K562 (cell line): ENCODE measurements around the gene PRRC2C. TPM values are rescaled to one million over a fixed set of nuclear protein-coding genes. Genes with fewer than 3 reads are reported as not detected.
A peak's percentile ranks its signal among the peaks of the same experiment; 100 is the strongest.

Source experiments
- ATAC-seq: fragments of 200-7000 bp; cut with Tn5 transposase; 3 replicates; pipeline ENCODE4 v1.9.1; 2020; ENCODE audit warnings: moderate library complexity
- BruUV-seq: library from RNA; stranded (reverse); fragments of 400-500 nt; replicated peaks from 2 replicates; lab custom pipeline; 2021; lab: Mats Ljungman, UMichigan
- CTCF ChIA-PET: fragments of 300-600 bp; formaldehyde crosslinking; extraction: SDS; loops from one replicate; lab custom pipeline; 2021; ENCODE audit warnings: low intra/inter-chr PET ratio; lab: Yijun Ruan, JAX
- POLR2A ChIA-PET: fragments of 300-600, 350-650 bp; sonication (Branson Sonifier 250); formaldehyde crosslinking; extraction: SDS; loops from one replicate; lab custom pipeline; 2021; ENCODE audit warnings: antibody characterized with exemption, inconsistent platforms; lab: Yijun Ruan, JAX
- DNase-seq, 4 experiments: peaks; one replicate each; pipeline versions ENCODE4 v3.0.0 to v3.0.0-alpha.2; 2011 to 2018; ENCODE audit warnings: low spot score in 3 of 4, mixed read lengths in 3 of 4; ENCODE audit errors: extremely low read depth in 1 of 4
- FAIRE-seq: peaks from 2 replicates; lab custom pipeline; 2011; peaks lifted over from hg19 to GRCh38; lab: Jason Lieb, UNC
- H2AFZ ChIP-seq: 2 replicates; pipeline ENCODE4 v1.6.0; 2011; ENCODE audit warnings: low read depth, low read length, control low read depth, inconsistent platforms
- H3K27ac ChIP-seq: fragments of 200-600 bp; 3 replicates; pipeline ENCODE4 v1.8.0; 2011; ENCODE audit warnings: low read depth, mild to moderate bottlenecking, control low read depth, inconsistent platforms, low read length, moderate library complexity, mixed read lengths; ENCODE audit errors: extremely low read depth
- H3K27me3 ChIP-seq, 2 experiments: fragments of 300-600 bp in 1 of 2; 2 replicates in 1 of 2; 3 replicates in 1 of 2; pipeline versions ENCODE4 v1.6.0 to v1.8.0; 2011; ENCODE audit warnings: inconsistent platforms in 2 of 2, low read length in 2 of 2, mild to moderate bottlenecking in 1 of 2, mixed read lengths in 1 of 2, moderate library complexity in 1 of 2; ENCODE audit not compliant: control insufficient read depth in 2 of 2, insufficient read depth in 2 of 2
- H3K36me3 ChIP-seq: fragments of 300-600 bp; 3 replicates; pipeline ENCODE4 v1.8.0; 2011; ENCODE audit warnings: mild to moderate bottlenecking, low read length, inconsistent platforms; ENCODE audit not compliant: control insufficient read depth, insufficient read depth
- H3K4me1 ChIP-seq, 2 experiments: fragments of 200-600 bp in 1 of 2; replicated peaks in 1 of 2; 2 replicates in 1 of 2; 3 replicates in 1 of 2; pipeline versions ENCODE4 v1.5.1 to v1.8.0; 2011; ENCODE audit warnings: inconsistent platforms in 2 of 2, low read length in 2 of 2, mild to moderate bottlenecking in 1 of 2, mixed read lengths in 1 of 2, moderate library complexity in 1 of 2; ENCODE audit not compliant: control insufficient read depth in 2 of 2, insufficient read depth in 2 of 2
- H3K4me2 ChIP-seq: 2 replicates; pipeline ENCODE4 v1.6.1; 2011; ENCODE audit warnings: low read length, control low read depth, inconsistent platforms, mixed read lengths; ENCODE audit not compliant: insufficient read depth
- H3K4me3 ChIP-seq: fragments of 200-600 bp; sonication (generic), shearing (Covaris generic); 2 replicates; pipeline ENCODE4 v1.5.1; 2016; ENCODE audit warnings: control low read depth, inconsistent platforms
- H3K79me2 ChIP-seq: fragments of 200-600 bp; 3 replicates; pipeline ENCODE4 v1.8.0; 2011; ENCODE audit warnings: low read length, inconsistent platforms; ENCODE audit not compliant: control insufficient read depth, insufficient read depth
- H3K9ac ChIP-seq, 2 experiments: 2 replicates each; pipeline versions ENCODE4 v1.6.0 to v1.6.1; 2011; ENCODE audit warnings: low read depth in 2 of 2, low read length in 2 of 2, control low read depth in 1 of 2, inconsistent platforms in 1 of 2, mild to moderate bottlenecking in 1 of 2, mixed read lengths in 1 of 2; ENCODE audit not compliant: insufficient read depth in 1 of 2
- H3K9me1 ChIP-seq: one replicate; pipeline ENCODE4 v1.6.0; 2011; ENCODE audit warnings: inconsistent platforms, mild to moderate bottlenecking, low read length, moderate library complexity; ENCODE audit not compliant: control insufficient read depth, insufficient read depth
- H3K9me3 ChIP-seq: replicated peaks from 2 replicates; pipeline ENCODE4 v1.5.1; 2011; ENCODE audit warnings: low read depth, low read length, inconsistent platforms; ENCODE audit not compliant: control insufficient read depth, insufficient read depth
- H4K20me1 ChIP-seq: replicated peaks from 2 replicates; pipeline ENCODE4 v1.6.1; 2011; ENCODE audit warnings: low read length, inconsistent platforms, mixed read lengths; ENCODE audit not compliant: control insufficient read depth, insufficient read depth
- HNRNPL ChIP-seq: fragments of 200-400 bp; formaldehyde crosslinking; IDR thresholded peaks from 2 replicates; pipeline ENCODE4 v1.6.1; 2017; ENCODE audit warnings: low read depth, mild to moderate bottlenecking, low read length
- NEUROD1 ChIP-seq: fragments of 150-350 bp; IDR thresholded peaks from 2 replicates; pipeline ENCODE4 v1.6.1; 2014; ENCODE audit warnings: borderline replicate concordance, low read length, low read depth; ENCODE audit not compliant: partially characterized antibody
- REST ChIP-seq, 2 experiments: fragments of 450-650 bp; formaldehyde crosslinking in 1 of 2; IDR thresholded peaks; 2 replicates each; pipeline versions ENCODE4 v1.4.0 to v1.6.1; 2014 to 2020; ENCODE audit warnings: mild to moderate bottlenecking in 2 of 2, borderline replicate concordance in 1 of 2, low read depth in 1 of 2
- TCF3 ChIP-seq: sonication (generic); formaldehyde crosslinking; IDR thresholded peaks from 2 replicates; pipeline ENCODE4 v1.4.0; 2020; ENCODE audit warnings: mild to moderate bottlenecking, missing genetic modification reagents
- ZEB2 ChIP-seq: fragments of 450-650 bp; IDR thresholded peaks from 2 replicates; pipeline ENCODE4 v1.6.1; 2016
- ZNF347 ChIP-seq: fragments of 450-650 bp; formaldehyde crosslinking; IDR thresholded peaks from 2 replicates; pipeline ENCODE4 v1.4.0; 2020; ENCODE audit warnings: low read depth, mild to moderate bottlenecking, moderate library complexity
- ZSCAN29 ChIP-seq: fragments of 450-650 bp; IDR thresholded peaks from 2 replicates; pipeline ENCODE4 v1.6.1; 2017
- ZZZ3 ChIP-seq: fragments of 450-650 bp; IDR thresholded peaks from 2 replicates; pipeline ENCODE4 v1.6.1; 2016; ENCODE audit warnings: antibody characterized with exemption, mild to moderate bottlenecking, moderate library complexity
- WGBS: fragments of 100-300 bp; shearing (Covaris generic); methylation state at CpG from one replicate; pipeline ENCODE4 v1.1.6; 2016; ENCODE audit warnings: low coverage, mixed read lengths; ENCODE audit not compliant: insufficient coverage; ENCODE audit errors: missing lambda C conversion rate; 5-methylcytosine and 5-hydroxymethylcytosine counted together
- in situ Hi-C: fragments of 300-500 bp; cut with MboI; formaldehyde crosslinking; loops from 4 replicates; pipeline ENCODE4 v1.15.0; 2018; ENCODE audit warnings: inconsistent platforms, mixed read lengths
- intact Hi-C: fragments of 100-400 bp; cut with micrococcal nuclease; formaldehyde crosslinking; loops from 2 replicates; pipeline ENCODE4 v1.14.2; 2022
- polyA plus RNA-seq, 8 experiments: library from polyadenylated mRNA; depleted of rRNA in 4 of 8; stranded (reverse) in 5 of 8; unstranded in 3 of 8; fragments of >200 nt; fragmentation: Nextera tagmentation in 2 of 8; fragmentation: Illumina TruSeq in 1 of 8; extraction: Ambion mirVana in 2 of 8; extraction: Trizol in 1 of 8; gene quantifications; 2 replicates each; pipeline versions ENCODE4 v1.2.1 to v1.2.3, GENCODE V29; 2011 to 2014; ENCODE audit warnings: inconsistent platforms in 1 of 8, missing spikeins in 1 of 8
- total RNA-seq, 7 experiments: library from RNA; depleted of rRNA in 6 of 7; stranded (reverse); fragments of >200 nt in 6 of 7; fragmentation: Illumina TruSeq in 2 of 7; extraction: Trizol in 2 of 7; gene quantifications; 2 replicates each; pipeline versions ENCODE4 v1.2.1 to v1.2.3, GENCODE V29; 2011 to 2021; ENCODE audit warnings: low replicate concordance in 1 of 7
- TF ChIP-seq, protein P1 (sequence below): sonication (generic); formaldehyde crosslinking; IDR thresholded peaks from 2 replicates; pipeline ENCODE4 v1.8.1; 2023; ENCODE audit warnings: mild to moderate bottlenecking, missing genetic modification reagents
- TF ChIP-seq, protein P2 (sequence below): fragments of 450-650 bp; IDR thresholded peaks from 2 replicates; pipeline ENCODE4 v1.6.1; 2016; ENCODE audit warnings: borderline replicate concordance

PRRC2C gene
- total and polyA plus RNA-seq, 9 of the 15 experiments (the other 6 are each of a cell fraction or from before 2014, with no cell fraction given), result 61.9 to 237 (median 105) TPM

GRCh38 chr1:171507435-171507834, 22.1 kb downstream of the PRRC2C start:
- FAIRE-seq, result no peak
- ChIA-PET CTCF (no interaction called here), POLR2A (interaction anchor here (0.8 to 1.7 kb wide), 3 partner anchors 10 to 21 kb away, joined by 3 to 5 read pairs (median 3); no protein-coding TSS in a partner anchor)
- Histone ChIP-seq H3K4me2 (no peak overlapping the region), H3K27ac (no peak overlapping the region), H3K9me1 (no peaks in the 10 kb centered on the region), H3K9ac (no peak overlapping the region), H3K4me3 (no peak overlapping the region), H3K79me2 (peaks cover 100% of the 10 kb centered on the region), H3K4me1 (peaks cover 0 to 3% of the 10 kb centered on the region in 2 experiments; a peak in 2 of 5 replicates), H2AFZ (no peak overlapping the region), H3K36me3 (peaks cover 13% of the 10 kb centered on the region; the same call in 2 of the 3 replicates), H4K20me1 (peaks cover 42% of the 10 kb centered on the region), H3K9me3 (no peaks in the 10 kb centered on the region), H3K27me3 (no peaks in the 10 kb centered on the region)
- peak; percentile 14 for ATAC-seq
- WGBS, result 81% methylated on average over 4 of the region's 4 CpGs
- no TSS peak for BruUV-seq
- no peak for DNase-seq
- intact Hi-C loops, result no loop called here
- in situ Hi-C loops, result no loop called here
- TF ChIP-seq ZSCAN29, result no peak
- TF ChIP-seq, protein P1, sequence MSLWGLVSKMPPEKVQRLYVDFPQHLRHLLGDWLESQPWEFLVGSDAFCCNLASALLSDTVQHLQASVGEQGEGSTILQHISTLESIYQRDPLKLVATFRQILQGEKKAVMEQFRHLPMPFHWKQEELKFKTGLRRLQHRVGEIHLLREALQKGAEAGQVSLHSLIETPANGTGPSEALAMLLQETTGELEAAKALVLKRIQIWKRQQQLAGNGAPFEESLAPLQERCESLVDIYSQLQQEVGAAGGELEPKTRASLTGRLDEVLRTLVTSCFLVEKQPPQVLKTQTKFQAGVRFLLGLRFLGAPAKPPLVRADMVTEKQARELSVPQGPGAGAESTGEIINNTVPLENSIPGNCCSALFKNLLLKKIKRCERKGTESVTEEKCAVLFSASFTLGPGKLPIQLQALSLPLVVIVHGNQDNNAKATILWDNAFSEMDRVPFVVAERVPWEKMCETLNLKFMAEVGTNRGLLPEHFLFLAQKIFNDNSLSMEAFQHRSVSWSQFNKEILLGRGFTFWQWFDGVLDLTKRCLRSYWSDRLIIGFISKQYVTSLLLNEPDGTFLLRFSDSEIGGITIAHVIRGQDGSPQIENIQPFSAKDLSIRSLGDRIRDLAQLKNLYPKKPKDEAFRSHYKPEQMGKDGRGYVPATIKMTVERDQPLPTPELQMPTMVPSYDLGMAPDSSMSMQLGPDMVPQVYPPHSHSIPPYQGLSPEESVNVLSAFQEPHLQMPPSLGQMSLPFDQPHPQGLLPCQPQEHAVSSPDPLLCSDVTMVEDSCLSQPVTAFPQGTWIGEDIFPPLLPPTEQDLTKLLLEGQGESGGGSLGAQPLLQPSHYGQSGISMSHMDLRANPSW, result no peak
- TF ChIP-seq ZZZ3, result no peak
- TF ChIP-seq ZNF347 (CRISPR knock-in tag), result no peak
- TF ChIP-seq ZEB2, result no peak
- no peak for TF ChIP-seq REST (IDR thresholded peaks at IDR 0.05; ENCODE audit: borderline replicate concordance)
- TF ChIP-seq REST (CRISPR knock-in tag; IDR thresholded peaks at IDR 0.05; ENCODE audit: low read depth), result no peak
- TF ChIP-seq HNRNPL, result no peak
- TF ChIP-seq NEUROD1, result no peak
- TF ChIP-seq, protein P2, sequence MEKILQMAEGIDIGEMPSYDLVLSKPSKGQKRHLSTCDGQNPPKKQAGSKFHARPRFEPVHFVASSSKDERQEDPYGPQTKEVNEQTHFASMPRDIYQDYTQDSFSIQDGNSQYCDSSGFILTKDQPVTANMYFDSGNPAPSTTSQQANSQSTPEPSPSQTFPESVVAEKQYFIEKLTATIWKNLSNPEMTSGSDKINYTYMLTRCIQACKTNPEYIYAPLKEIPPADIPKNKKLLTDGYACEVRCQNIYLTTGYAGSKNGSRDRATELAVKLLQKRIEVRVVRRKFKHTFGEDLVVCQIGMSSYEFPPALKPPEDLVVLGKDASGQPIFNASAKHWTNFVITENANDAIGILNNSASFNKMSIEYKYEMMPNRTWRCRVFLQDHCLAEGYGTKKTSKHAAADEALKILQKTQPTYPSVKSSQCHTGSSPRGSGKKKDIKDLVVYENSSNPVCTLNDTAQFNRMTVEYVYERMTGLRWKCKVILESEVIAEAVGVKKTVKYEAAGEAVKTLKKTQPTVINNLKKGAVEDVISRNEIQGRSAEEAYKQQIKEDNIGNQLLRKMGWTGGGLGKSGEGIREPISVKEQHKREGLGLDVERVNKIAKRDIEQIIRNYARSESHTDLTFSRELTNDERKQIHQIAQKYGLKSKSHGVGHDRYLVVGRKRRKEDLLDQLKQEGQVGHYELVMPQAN, result no peak
- TF ChIP-seq TCF3 (CRISPR knock-in tag), result no peak
